Breast epithelium (tissue), 3 donors: ENCODE data around the gene NINJ1.

Experiments
- POLR2A ChIP-seq: fragments of 450-650 bp; IDR thresholded peaks from one replicate; pipeline ENCODE4 v1.6.1; 2016; ENCODE audit warnings: antibody characterized with exemption, mild to moderate bottlenecking, moderate library complexity
- POLR2AphosphoS5 ChIP-seq, 3 donors: sonication (generic); formaldehyde crosslinking; IDR thresholded peaks; one replicate each; pipeline ENCODE4 v1.6.1; 2017; ENCODE audit warnings: antibody characterized with exemption in 3 of 3
- TF ChIP-seq, protein P1 (sequence below), 3 donors: fragments of 450-650 bp; IDR thresholded peaks; one replicate each; pipeline ENCODE4 v1.5.1; 2016 to 2017; ENCODE audit warnings: antibody characterized with exemption in 3 of 3, mild to moderate bottlenecking in 3 of 3, moderate library complexity in 3 of 3

- TF ChIP-seq POLR2A (no peak), POLR2AphosphoS5 (IDR thresholded peaks at IDR 0.05) (no peak)
- TF ChIP-seq, protein P1, sequence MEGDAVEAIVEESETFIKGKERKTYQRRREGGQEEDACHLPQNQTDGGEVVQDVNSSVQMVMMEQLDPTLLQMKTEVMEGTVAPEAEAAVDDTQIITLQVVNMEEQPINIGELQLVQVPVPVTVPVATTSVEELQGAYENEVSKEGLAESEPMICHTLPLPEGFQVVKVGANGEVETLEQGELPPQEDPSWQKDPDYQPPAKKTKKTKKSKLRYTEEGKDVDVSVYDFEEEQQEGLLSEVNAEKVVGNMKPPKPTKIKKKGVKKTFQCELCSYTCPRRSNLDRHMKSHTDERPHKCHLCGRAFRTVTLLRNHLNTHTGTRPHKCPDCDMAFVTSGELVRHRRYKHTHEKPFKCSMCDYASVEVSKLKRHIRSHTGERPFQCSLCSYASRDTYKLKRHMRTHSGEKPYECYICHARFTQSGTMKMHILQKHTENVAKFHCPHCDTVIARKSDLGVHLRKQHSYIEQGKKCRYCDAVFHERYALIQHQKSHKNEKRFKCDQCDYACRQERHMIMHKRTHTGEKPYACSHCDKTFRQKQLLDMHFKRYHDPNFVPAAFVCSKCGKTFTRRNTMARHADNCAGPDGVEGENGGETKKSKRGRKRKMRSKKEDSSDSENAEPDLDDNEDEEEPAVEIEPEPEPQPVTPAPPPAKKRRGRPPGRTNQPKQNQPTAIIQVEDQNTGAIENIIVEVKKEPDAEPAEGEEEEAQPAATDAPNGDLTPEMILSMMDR (IDR thresholded peaks at IDR 0.05) = no peak
Measured at GRCh38 chr9:93172666-93173364, 38.8 kb upstream of the NINJ1 start.
